MCF 10A (cell line): ENCODE results near the gene MPP7. TPM values are rescaled to one million over a fixed set of nuclear protein-coding genes. Genes with fewer than 3 reads are reported as not detected.
A peak's percentile ranks its signal among the peaks of the same experiment; 100 is the strongest.

Experiments used
- BruUV-seq: library from RNA; stranded (reverse); fragments of 400-500 nt; replicated peaks from 2 replicates; lab custom pipeline; 2021; lab: Mats Ljungman, UMichigan
- CTCF ChIA-PET: fragments of 300-600 bp; sonication (Branson Sonifier 250); formaldehyde crosslinking; extraction: SDS; loops from one replicate; lab custom pipeline; 2021; ENCODE audit warnings: antibody characterized with exemption, inconsistent platforms; lab: Yijun Ruan, JAX
- POLR2A ChIA-PET: fragments of 300-600, 350-650 bp; sonication (Branson Sonifier 250); formaldehyde crosslinking; extraction: SDS; loops from one replicate; lab custom pipeline; 2020; ENCODE audit warnings: antibody characterized with exemption, inconsistent platforms; lab: Yijun Ruan, JAX
- DNase-seq: peaks from one replicate; pipeline ENCODE4 v3.0.0-alpha.2; 2018; ENCODE audit not compliant: unreplicated experiment
- H3K27ac Mint-ChIP-seq: one replicate; pipeline ENCODE4 v1.8.0; 2022; ENCODE audit warnings: mild to moderate bottlenecking, low read depth, mixed read lengths; ENCODE audit not compliant: unreplicated experiment
- H3K27me3 Mint-ChIP-seq: one replicate; pipeline ENCODE4 v1.8.0; 2022; ENCODE audit warnings: mixed read lengths; ENCODE audit not compliant: insufficient read depth, unreplicated experiment
- H3K36me3 Mint-ChIP-seq: one replicate; pipeline ENCODE4 v1.8.0; 2022; ENCODE audit warnings: mild to moderate bottlenecking, moderate library complexity, mixed read lengths; ENCODE audit not compliant: insufficient read depth, unreplicated experiment
- H3K4me1 Mint-ChIP-seq: one replicate; pipeline ENCODE4 v1.8.0; 2022; ENCODE audit warnings: mixed read lengths; ENCODE audit not compliant: insufficient read depth, unreplicated experiment
- H3K4me3 Mint-ChIP-seq: one replicate; pipeline ENCODE4 v1.8.0; 2022; ENCODE audit warnings: mild to moderate bottlenecking, moderate library complexity, mixed read lengths; ENCODE audit not compliant: unreplicated experiment
- H3K9me3 Mint-ChIP-seq: one replicate; pipeline ENCODE4 v1.8.0; 2022; ENCODE audit warnings: mixed read lengths; ENCODE audit not compliant: unreplicated experiment
- CTCF ChIP-seq: fragments of 200-600 bp; IDR thresholded peaks from one replicate; pipeline ENCODE4 v1.8.0; 2022; ENCODE audit warnings: antibody characterized with exemption, mild to moderate bottlenecking; ENCODE audit not compliant: unreplicated experiment
- intact Hi-C: fragments of 100-400 bp; cut with micrococcal nuclease; formaldehyde crosslinking; loops from 2 replicates; pipeline ENCODE4 v1.14.1; 2022
- total RNA-seq: library from RNA; stranded (reverse); gene quantifications from 2 replicates; pipeline ENCODE4 v1.2.3, GENCODE V29; 2022

The MPP7 gene
- total RNA-seq, 1 experiment from 2014 or later, result 5.4 TPM

- no peak overlapping the region for H3K4me3 Mint-ChIP-seq
- TF ChIP-seq CTCF, result no peak
- no TSS peak for BruUV-seq
- ChIA-PET CTCF (interaction anchor here (0.7 to 1.2 kb wide), 3 partner anchors 26 to 479 kb away, joined by 3 to 4 read pairs (median 3); no protein-coding TSS in a partner anchor), POLR2A (interaction anchor here (1.0 to 2.9 kb wide), 3 partner anchors 25 to 53 kb away, joined by 3 to 16 read pairs (median 4); partner anchors contain the start of gene MPP7)
- H3K27ac Mint-ChIP-seq, result no peak overlapping the region
- intact Hi-C loops, result no loop called here
- no peaks in the 10 kb centered on the region for H3K27me3 Mint-ChIP-seq
- peaks cover 10% of the 10 kb centered on the region for H3K4me1 Mint-ChIP-seq
- no peaks in the 10 kb centered on the region for H3K36me3 Mint-ChIP-seq
- no peaks in the 10 kb centered on the region for H3K9me3 Mint-ChIP-seq
- no peak for DNase-seq
These were observed 25.5 kb upstream of the MPP7 start for GRCh38 chr10:28328346-28328745.

GRCh38 chr10:28327491-28327880, 24.6 kb upstream of the MPP7 start:
- intact Hi-C loops, result no loop called here
- DNase-seq, result peak; percentile 35
- H3K27ac Mint-ChIP-seq, result peak overlapping the region; percentile 40

GRCh38 chr10:28326516-28327490, 23.9 kb upstream of the MPP7 start:
- ChIA-PET CTCF (interaction anchor here (0.5 to 1.3 kb wide), 6 partner anchors 10 to 1456 kb away, joined by 3 to 6 read pairs (median 3); no protein-coding TSS in a partner anchor), POLR2A (interaction anchor here (1.0 to 2.9 kb wide), 5 partner anchors 12 to 54 kb away, joined by 3 to 16 read pairs (median 4); partner anchors contain the start of gene MPP7)
- Mint-ChIP-seq H3K27ac (peak overlapping the region; percentile 47), H3K9me3 (no peaks in the 10 kb centered on the region), H3K27me3 (no peaks in the 10 kb centered on the region), H3K4me1 (peaks cover 10% of the 10 kb centered on the region), H3K4me3 (no peak overlapping the region), H3K36me3 (no peaks in the 10 kb centered on the region)
- no peak for TF ChIP-seq CTCF
- no TSS peak for BruUV-seq
- DNase-seq, result peak; percentile 31
- intact Hi-C loops, result no loop called here

More at GRCh38 chr10:28327491-28327880, 24.6 kb upstream of the MPP7 start:
- Mint-ChIP-seq H3K4me1 (peaks cover 10% of the 10 kb centered on the region), H3K36me3 (no peaks in the 10 kb centered on the region), H3K27me3 (no peaks in the 10 kb centered on the region), H3K9me3 (no peaks in the 10 kb centered on the region), H3K4me3 (no peak overlapping the region)
- CTCF ChIA-PET, result interaction anchor here (0.6 to 1.2 kb wide), 5 partner anchors 11 to 66 kb away, joined by 3 to 6 read pairs (median 3); no protein-coding TSS in a partner anchor
- TF ChIP-seq CTCF, result no peak
- no TSS peak for BruUV-seq
- POLR2A ChIA-PET, result interaction anchor here (1.0 to 2.9 kb wide), 4 partner anchors 12 to 54 kb away, joined by 3 to 16 read pairs (median 6); partner anchors contain the start of gene MPP7

GRCh38 chr10:28320799-28321198, 17.9 kb upstream of the MPP7 start:
- CTCF ChIA-PET, result interaction anchor here (0.7 to 0.9 kb wide), 2 partner anchors 17 to 67 kb away, joined by 4 to 5 read pairs; no protein-coding TSS in a partner anchor

More at GRCh38 chr10:28320799-28321198, 17.9 kb upstream of the MPP7 start:
- no peak overlapping the region for H3K27ac Mint-ChIP-seq
- DNase-seq, result no peak
- no peaks in the 10 kb centered on the region for H3K36me3 Mint-ChIP-seq
- POLR2A ChIA-PET, result no interaction called here
- H3K4me1 Mint-ChIP-seq, result peaks cover 5% of the 10 kb centered on the region
- no peaks in the 10 kb centered on the region for H3K9me3 Mint-ChIP-seq
- intact Hi-C loops, result no loop called here
- no peak overlapping the region for H3K4me3 Mint-ChIP-seq
- no peak for TF ChIP-seq CTCF
- H3K27me3 Mint-ChIP-seq, result no peaks in the 10 kb centered on the region
- BruUV-seq, result no TSS peak
